Brain pericyte (primary cell): Measurements from ENCODE around the gene FCGBP.
"Not testable (repeated sequence)": the region's sequence is repeated elsewhere in the genome, so short reads cannot be mapped to it uniquely, and the experiment has no call there.

Source experiments
- DNase-seq: peaks from one replicate; pipeline ENCODE4 v3.0.0-alpha.2; 2012; ENCODE audit warnings: low read depth, low spot score

The FCGBP gene

GRCh38 chr19:39890755-39891551 lies 43.5 kb downstream of the FCGBP start:
- DNase-seq: no peak

- DNase-seq: not testable (repeated sequence)
Measured at GRCh38 chr19:39889872-39890754, 44.3 kb downstream of the FCGBP start.

GRCh38 chr19:39887456-39887951 lies 46.9 kb downstream of the FCGBP start:
- not testable (repeated sequence) for DNase-seq

GRCh38 chr19:39885821-39886554 lies 48.4 kb downstream of the FCGBP start:
- DNase-seq: not testable (repeated sequence)

- DNase-seq: not testable (repeated sequence)
Measured at GRCh38 chr19:39884721-39885120, 49.7 kb downstream of the FCGBP start.
